ENCODE measurements around the gene SEPHS1.
"Not testable (repeated sequence)": the region's sequence is repeated elsewhere in the genome, so short reads cannot be mapped to it uniquely, and the experiment has no call there.

Gene SEPHS1

DNA sequence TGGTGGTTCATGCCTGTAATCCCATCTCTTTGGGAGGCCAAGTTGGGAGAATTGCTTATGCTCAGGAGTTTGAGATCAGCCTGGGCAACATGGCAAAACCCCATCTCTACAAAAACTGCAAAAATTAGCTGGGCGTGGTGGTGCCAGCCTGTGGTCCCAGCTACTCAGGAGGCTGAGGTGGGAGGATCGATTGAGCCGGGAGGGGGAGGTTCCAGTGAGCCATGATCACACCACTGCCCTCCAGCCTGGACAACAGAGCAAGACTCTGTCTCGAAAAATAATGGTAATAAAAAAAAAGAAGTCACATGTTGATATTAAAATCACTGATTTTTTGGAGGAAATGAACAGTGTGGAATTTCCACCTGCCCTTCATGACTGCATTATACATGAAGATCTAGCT, 64.0 kb downstream of the SEPHS1 start:
- DNase-seq (ENCODE audit: low read depth in 2 of 2) = no peak

DNA sequence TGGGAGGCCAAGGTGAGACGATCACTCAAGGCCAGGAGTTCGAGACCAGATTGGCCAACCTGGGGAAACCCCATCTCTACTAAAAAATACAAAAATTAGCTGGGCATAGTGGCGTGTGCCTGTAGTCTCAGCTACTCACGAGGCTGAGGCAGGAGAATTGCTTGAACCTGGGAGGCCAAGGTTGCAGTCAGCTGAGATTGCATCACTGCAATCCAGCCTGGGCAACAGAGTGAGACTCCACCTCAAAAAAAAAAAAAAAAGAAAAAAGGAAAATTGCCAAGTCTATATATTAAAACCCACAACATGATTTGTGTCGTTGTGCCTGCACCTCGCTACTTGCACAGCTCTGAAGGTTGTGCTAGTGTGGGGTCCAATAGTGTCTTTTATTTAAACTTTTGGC, 65.7 kb downstream of the SEPHS1 start:
- not testable (repeated sequence) for DNase-seq (ENCODE audit: low read depth in 2 of 2)

DNA sequence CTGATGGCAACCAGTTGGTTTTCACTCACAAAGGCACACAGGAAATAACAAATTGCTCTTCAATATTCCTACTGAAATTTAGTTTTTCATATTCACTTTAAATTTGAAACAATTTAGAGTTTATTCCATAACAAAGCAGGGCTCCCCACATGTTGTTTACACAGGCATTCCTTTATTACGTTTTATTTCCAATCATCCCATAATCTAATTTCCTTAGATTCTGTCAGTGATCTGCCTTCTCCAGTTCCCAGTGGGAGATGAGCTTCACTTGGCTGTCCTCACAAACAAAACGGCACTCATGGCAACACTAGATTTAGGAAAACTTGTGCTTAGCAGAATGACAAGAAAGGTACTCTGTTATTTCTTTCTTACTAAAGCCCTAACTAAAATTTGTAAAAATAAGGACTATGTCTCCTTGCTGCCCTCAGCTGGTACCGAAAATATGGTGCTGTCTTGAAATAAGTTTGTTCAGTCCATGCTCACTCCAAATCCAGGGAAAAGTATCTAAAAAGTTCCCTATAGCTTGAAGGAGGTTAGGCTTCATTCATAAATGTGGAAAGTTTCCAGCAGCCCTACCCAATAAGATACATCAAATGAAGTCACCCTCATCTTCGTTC, 71.2 kb downstream of the SEPHS1 start:
- no peak for DNase-seq (ENCODE audit: low read depth in 2 of 2)

DNA sequence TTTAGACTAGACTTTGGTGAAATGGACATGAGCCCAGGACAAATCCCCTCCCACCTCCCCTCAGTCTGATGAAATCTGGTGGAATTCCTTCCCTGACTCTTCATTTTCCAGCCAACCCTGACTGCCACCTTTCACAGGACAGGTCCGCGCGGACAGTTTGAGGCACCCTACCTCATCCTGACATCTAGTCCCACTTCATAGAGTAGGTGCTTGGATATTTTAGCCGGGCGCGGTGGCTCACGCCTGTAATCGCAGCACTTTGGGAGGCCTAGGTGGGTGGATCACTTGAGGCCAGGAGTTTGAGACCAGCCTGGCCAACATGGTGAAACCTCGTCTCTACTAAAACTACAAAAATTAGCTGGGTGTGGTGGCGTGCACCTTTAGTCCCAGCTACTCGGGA, 71.9 kb downstream of the SEPHS1 start:
- not testable (repeated sequence) for DNase-seq (ENCODE audit: low read depth in 2 of 2)

DNA sequence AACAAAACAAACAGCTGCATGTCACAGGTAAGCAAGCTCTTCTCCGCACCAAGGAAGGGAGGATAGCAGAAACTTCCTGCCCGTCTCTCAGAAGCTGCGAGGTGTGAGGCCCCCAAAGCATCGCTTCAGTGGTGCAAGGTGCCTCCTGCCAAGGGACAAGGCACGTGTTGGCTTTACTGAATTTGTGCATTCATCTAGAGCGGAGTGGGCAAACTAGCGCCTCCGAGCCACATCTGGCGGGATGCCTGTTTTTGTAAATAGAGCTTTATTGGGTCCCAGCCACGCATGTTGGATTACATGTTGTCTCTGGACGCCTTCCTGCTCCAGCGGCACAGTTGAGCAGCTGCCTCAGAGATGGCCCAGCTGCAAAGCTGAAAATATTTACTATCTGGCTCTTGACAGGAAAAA, 75.9 kb downstream of the SEPHS1 start:
- DNase-seq (ENCODE audit: low read depth in 2 of 2) = no peak

DNA sequence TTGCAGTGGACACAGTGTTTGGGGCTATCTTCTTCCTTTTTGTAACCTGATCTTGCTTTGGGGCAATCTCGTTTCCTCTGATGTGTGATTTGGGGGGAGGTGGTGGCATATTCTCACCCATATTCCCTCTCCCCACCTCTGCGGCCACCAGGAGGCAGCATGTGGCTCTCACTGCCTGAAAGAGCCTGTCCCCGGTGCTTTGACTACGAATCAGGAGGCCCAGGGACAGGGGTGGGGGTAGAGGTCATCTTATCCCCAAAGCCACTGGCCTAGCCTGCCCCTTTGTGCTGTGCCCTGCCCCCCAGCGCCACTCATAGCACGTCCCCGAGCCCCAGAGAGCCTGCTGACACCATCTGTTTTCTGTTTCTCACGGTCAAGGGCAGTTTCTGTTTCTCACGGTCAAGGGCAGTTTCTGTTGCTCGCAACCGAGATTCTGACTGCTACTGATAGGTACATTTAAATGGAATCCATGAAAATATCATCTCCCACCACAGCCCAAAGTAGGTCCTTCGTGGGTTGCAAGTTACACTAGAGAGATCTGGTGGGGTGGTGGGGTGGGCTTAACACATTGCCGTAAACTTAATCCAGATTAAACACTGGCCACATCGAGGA, 76.4 kb downstream of the SEPHS1 start:
- DNase-seq (ENCODE audit: low read depth in 2 of 2) = no peak

DNA sequence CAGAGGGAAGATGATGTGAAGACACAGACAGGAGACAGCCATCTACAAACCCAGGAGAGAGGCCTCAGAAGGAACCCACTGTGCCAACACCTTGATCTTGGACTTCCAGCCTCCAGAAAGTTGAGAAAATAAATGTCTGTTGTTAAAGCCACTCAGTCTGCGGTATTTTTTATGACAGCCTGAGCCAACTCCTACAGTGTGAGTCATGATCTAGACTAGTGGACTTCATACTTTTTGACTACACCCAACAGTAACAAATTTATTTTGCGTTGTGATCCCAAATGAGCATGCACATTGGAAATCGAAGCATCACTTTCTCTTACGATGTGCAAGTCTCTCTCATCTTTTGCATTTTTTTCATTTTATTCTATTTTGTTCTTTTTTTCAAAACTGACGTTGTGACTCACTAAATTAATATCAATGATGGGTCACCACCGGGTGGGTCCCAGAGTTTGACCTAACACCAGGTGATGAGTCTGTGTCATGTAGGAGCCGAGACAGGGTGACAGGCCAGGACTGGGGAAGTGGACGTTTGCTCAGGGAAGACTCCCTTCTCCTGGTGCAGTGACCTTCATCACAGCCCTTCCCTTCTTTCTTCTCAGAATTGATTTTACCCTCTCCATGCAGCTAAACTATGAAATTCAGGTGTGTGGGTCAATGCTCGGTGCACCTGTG, 77.1 kb downstream of the SEPHS1 start:
- no peak for DNase-seq (ENCODE audit: low read depth in 2 of 2)

DNA sequence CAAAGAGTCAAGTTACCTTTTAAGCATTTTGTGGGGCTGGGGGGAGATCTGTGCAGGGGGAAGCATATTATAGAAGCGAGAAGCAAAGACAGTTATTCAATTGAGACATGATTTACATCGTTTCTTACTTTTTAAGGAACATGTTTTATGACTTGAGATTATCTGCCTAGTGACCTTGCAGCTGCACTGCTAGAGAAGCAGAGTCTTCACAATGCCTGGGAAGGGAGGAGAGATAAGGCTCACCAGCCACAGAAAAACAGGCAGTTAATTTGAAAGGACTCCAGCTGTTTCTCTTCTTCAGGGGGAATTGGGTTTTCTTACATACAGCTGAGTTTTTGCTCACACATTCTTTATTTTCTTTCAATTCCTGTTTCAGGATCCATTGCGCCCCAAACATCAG, 79.3 kb downstream of the SEPHS1 start:
- no peak for DNase-seq (ENCODE audit: low read depth in 2 of 2)

DNA sequence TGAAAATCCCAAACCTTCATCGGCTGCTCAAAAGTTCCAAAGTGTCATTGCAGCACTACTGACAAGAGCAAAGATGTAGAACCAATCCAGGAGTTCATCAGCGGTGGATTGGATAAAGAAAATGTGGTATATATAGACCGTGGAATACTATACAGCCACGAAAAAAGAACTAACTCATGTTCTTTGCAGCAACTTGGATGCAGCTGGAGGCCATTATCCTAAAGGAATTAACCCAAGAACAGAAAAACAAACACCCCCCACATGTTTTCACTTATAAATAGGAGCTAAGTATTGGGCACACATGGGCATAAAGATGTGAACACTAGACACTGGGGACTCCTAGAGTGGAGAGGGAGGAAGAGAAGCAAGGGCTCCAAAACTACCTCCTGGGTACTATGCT, 79.8 kb downstream of the SEPHS1 start:
- DNase-seq (ENCODE audit: low read depth in 2 of 2) = no peak

Measured in fibroblast of skin of left biceps (primary cell).